Endothelial cell of umbilical vein (primary cell): ENCODE measurements around the gene ARL5B. TPM values are rescaled to one million over a fixed set of nuclear protein-coding genes. Genes with fewer than 3 reads are reported as not detected.

ENCODE experiments used
- BruUV-seq: library from RNA; stranded (reverse); fragments of 400-500 nt; replicated peaks from 2 replicates; lab custom pipeline; 2021; lab: Mats Ljungman, UMichigan
- CTCF ChIA-PET: fragments of 300-600, 350-600 bp; sonication (Branson Sonifier 250); formaldehyde crosslinking; loops from one replicate; lab custom pipeline; 2021; ENCODE audit warnings: antibody characterized with exemption, inconsistent platforms; lab: Charles Lee
- POLR2A ChIA-PET: fragments of 300-600, 350-600 bp; sonication (Branson Sonifier 250); formaldehyde crosslinking; loops from one replicate; lab custom pipeline; 2021; ENCODE audit warnings: antibody characterized with exemption, inconsistent platforms; lab: Charles Lee
- DNase-seq: peaks from one replicate; pipeline ENCODE4 v3.0.0-alpha.2; 2011; ENCODE audit warnings: low read depth, low spot score
- FAIRE-seq: peaks from 2 replicates; lab custom pipeline; 2011; peaks lifted over from hg19 to GRCh38; lab: Jason Lieb, UNC
- H2AFZ ChIP-seq: 2 replicates; pipeline ENCODE4 v1.6.0; 2012; ENCODE audit warnings: low read depth, low read length, control low read depth, inconsistent platforms
- H3K27ac ChIP-seq: 2 replicates; pipeline ENCODE4 v1.5.1; 2011; ENCODE audit warnings: low read depth, mild to moderate bottlenecking, control low read depth, low read length, moderate library complexity; ENCODE audit not compliant: insufficient read depth
- H3K27me3 ChIP-seq, 2 experiments: 2 replicates each; pipeline versions ENCODE4 v1.6.0 to v1.6.1; 2011; ENCODE audit warnings: low read length in 2 of 2, mixed read lengths in 1 of 2; ENCODE audit not compliant: control insufficient read depth in 2 of 2, insufficient read depth in 2 of 2
- H3K36me3 ChIP-seq, 2 experiments: 2 replicates in 1 of 2; 3 replicates in 1 of 2; pipeline ENCODE4 v1.5.1; 2011; ENCODE audit warnings: low read length in 2 of 2, mild to moderate bottlenecking in 1 of 2, moderate library complexity in 1 of 2; ENCODE audit not compliant: control insufficient read depth in 2 of 2, insufficient read depth in 2 of 2; ENCODE audit errors: extremely low read depth in 1 of 2
- H3K4me1 ChIP-seq: 3 replicates; pipeline ENCODE4 v1.5.1; 2011; ENCODE audit warnings: mild to moderate bottlenecking, low read length; ENCODE audit not compliant: control insufficient read depth, insufficient read depth; ENCODE audit errors: extremely low read depth
- H3K4me2 ChIP-seq: 2 replicates; pipeline ENCODE4 v1.6.1; 2011; ENCODE audit warnings: low read length, control low read depth, mixed read lengths; ENCODE audit not compliant: insufficient read depth
- H3K4me3 ChIP-seq, 3 experiments: fragments of 200-600 bp in 1 of 3; sonication (generic), shearing (Covaris generic) in 1 of 3; replicated peaks in 1 of 3; 2 replicates each; pipeline ENCODE4 v1.5.1; 2011 to 2016; ENCODE audit warnings: control low read depth in 3 of 3, low read length in 3 of 3, mild to moderate bottlenecking in 2 of 3, inconsistent platforms in 1 of 3, low read depth in 1 of 3, moderate library complexity in 1 of 3; ENCODE audit not compliant: insufficient read depth in 1 of 3
- H3K79me2 ChIP-seq: 2 replicates; pipeline ENCODE4 v1.6.0; 2012; ENCODE audit warnings: low read length, inconsistent platforms; ENCODE audit not compliant: control insufficient read depth, insufficient read depth
- H3K9ac ChIP-seq: replicated peaks from 2 replicates; pipeline ENCODE3; 2011; ENCODE audit warnings: low read length, control low read depth; ENCODE audit not compliant: insufficient read depth; ENCODE audit errors: extremely low read depth
- H3K9me1 ChIP-seq: replicated peaks from 3 replicates; pipeline ENCODE4 v1.6.0; 2011; ENCODE audit warnings: mild to moderate bottlenecking, low read length; ENCODE audit not compliant: control insufficient read depth, insufficient read depth; ENCODE audit errors: extremely low read depth
- H3K9me3 ChIP-seq: replicated peaks from 2 replicates; pipeline ENCODE4 v1.5.1; 2012; ENCODE audit warnings: low read length, inconsistent platforms; ENCODE audit not compliant: control insufficient read depth, insufficient read depth
- H4K20me1 ChIP-seq: replicated peaks from 2 replicates; pipeline ENCODE3; 2011; ENCODE audit warnings: mild to moderate bottlenecking, low read length; ENCODE audit not compliant: control insufficient read depth, insufficient read depth; ENCODE audit errors: extremely low read depth
- CTCF ChIP-seq, 2 donors: IDR thresholded peaks; 1 replicate in 1 of 2; 2 replicates in 1 of 2; pipeline ENCODE4 v1.5.1; 2011; ENCODE audit warnings: low read length in 2 of 2, mild to moderate bottlenecking in 2 of 2, moderate library complexity in 2 of 2, control low read depth in 1 of 2, inconsistent platforms in 1 of 2, low read depth in 1 of 2; ENCODE audit not compliant: insufficient read depth in 1 of 2; ENCODE audit errors: extremely low read depth in 1 of 2
- GATA2 ChIP-seq: IDR thresholded peaks from 2 replicates; pipeline ENCODE4 v1.7.0; 2011; ENCODE audit warnings: low read depth, mild to moderate bottlenecking, moderate library complexity, mixed read lengths, low read length; ENCODE audit not compliant: insufficient read length, insufficient read depth
- JUN ChIP-seq: IDR thresholded peaks from 2 replicates; pipeline ENCODE4 v1.6.1; 2011; ENCODE audit warnings: borderline replicate concordance, low read depth; ENCODE audit not compliant: insufficient read length, insufficient read depth
- dilution Hi-C: fragments of 300-500 bp; cut with MboI; formaldehyde crosslinking; loops from one replicate; pipeline ENCODE4 v1.15.0; 2019; ENCODE audit warnings: low sequenced_read_pairs; ENCODE audit not compliant: extremely low pct_ligation_motif_present
- intact Hi-C: fragments of 100-400 bp; cut with micrococcal nuclease; formaldehyde crosslinking; loops from one replicate; pipeline ENCODE4 v1.10.0; 2022
- polyA plus RNA-seq, 4 experiments: library from polyadenylated mRNA; depleted of rRNA in 3 of 4; stranded (reverse) in 3 of 4; unstranded in 1 of 4; fragments of >200 nt; gene quantifications; 2 replicates each; pipeline versions ENCODE4 v1.2.1 to v1.2.3, GENCODE V29; 2011 to 2012; ENCODE audit warnings: missing spikeins in 1 of 4
- total RNA-seq: library from RNA; stranded (reverse); gene quantifications from 2 replicates; pipeline ENCODE4 v1.2.3, GENCODE V29; 2021
- TF ChIP-seq, protein P1 (sequence below): IDR thresholded peaks from 2 replicates; pipeline ENCODE4 v1.6.1; 2011; ENCODE audit not compliant: insufficient read depth, insufficient read length

ARL5B gene
- total and polyA plus RNA-seq, 2 donors (not counting 3 experiments of a cell fraction or from before 2014, with no cell fraction given): 5.1 to 19.1 TPM

DNA sequence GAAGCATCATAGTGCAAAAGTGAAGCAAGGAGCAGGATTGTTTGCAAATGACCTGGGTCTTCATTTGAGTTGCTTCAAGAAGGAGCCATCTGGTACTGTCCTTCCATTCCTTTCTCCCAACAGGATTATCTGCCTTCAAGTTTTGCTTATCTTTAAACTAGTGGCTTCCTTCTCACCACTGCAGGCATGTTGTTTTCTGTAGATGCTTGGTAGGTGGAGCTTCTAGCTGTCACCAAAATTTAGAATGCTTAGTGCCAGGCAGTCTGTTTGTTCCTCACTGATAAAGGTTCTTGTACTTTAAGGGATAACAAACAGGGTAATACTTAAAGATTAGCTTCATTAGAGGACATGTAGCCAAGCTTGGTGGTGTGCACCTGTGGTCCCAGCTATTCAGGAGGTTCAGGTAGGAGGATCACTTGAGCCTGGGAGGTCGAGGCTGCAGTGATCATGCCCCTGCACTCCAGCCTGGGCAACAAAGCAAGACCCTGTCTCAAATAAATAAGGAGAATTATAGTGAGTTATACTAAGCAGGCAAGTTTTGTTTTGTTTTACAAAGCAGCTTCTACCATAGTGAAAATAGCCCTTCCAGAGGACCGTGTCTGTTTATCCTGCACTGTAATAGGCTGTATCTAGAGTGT is 5.7 kb downstream of the ARL5B start:
- H2AFZ ChIP-seq: no peak overlapping the region
- no peaks in the 10 kb centered on the region for H4K20me1 ChIP-seq
- TF ChIP-seq, protein P1, sequence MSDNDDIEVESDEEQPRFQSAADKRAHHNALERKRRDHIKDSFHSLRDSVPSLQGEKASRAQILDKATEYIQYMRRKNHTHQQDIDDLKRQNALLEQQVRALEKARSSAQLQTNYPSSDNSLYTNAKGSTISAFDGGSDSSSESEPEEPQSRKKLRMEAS: no peak
- no peak for TF ChIP-seq GATA2
- no peak for TF ChIP-seq JUN
- no peak for TF ChIP-seq CTCF (IDR thresholded peaks at IDR 0.05; ENCODE audit: extremely low read depth in 1 of 2, insufficient read depth in 1 of 2, low read depth in 1 of 2, low read length in 2 of 2)
- dilution Hi-C loops (no loop called here), intact Hi-C loops (no loop called here)
- POLR2A ChIA-PET: no interaction called here
- H3K36me3 ChIP-seq: no peaks in the 10 kb centered on the region
- no peak overlapping the region for H3K9ac ChIP-seq
- CTCF ChIA-PET: no interaction called here
- FAIRE-seq (no peak), DNase-seq (no peak)
- H3K4me1 ChIP-seq: peaks cover 17% of the 10 kb centered on the region
- peaks cover 2% of the 10 kb centered on the region for H3K9me1 ChIP-seq
- peaks cover 82% of the 10 kb centered on the region for H3K79me2 ChIP-seq
- no peaks in the 10 kb centered on the region for H3K9me3 ChIP-seq
- no TSS peak for BruUV-seq
- no peaks in the 10 kb centered on the region for H3K27me3 ChIP-seq
- H3K4me2 ChIP-seq: no peak overlapping the region
- no peak overlapping the region for H3K27ac ChIP-seq
- no peak overlapping the region for H3K4me3 ChIP-seq
